LNCAP (cell line): ENCODE measurements around the gene NXPH2.

Experiments
- TF ChIP-seq, protein P1 (sequence below): fragments of 450-650 bp; IDR thresholded peaks from 2 replicates; pipeline ENCODE4 v1.5.1; 2017; ENCODE audit warnings: mild to moderate bottlenecking

NXPH2 gene

DNA sequence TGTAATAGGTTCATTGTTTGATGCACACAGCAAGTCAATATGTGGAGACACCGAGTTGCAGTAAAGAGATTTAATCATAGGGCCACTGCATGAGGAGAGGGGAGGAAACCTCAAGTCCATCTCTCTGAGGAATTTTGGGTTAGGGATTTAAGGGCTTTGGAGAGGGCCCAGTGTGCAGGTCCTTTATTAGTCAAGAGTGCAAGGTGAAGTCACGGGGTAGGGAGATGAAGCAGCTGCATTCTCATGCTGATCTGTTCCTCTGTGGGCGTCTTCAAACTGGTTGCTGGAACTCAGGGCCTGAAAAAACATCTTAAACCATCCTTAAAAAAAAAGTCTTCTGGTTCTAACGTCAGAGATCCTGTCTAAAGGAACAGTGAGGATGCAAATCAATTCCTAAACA, 131.6 kb downstream of the NXPH2 start:
- TF ChIP-seq, protein P1, sequence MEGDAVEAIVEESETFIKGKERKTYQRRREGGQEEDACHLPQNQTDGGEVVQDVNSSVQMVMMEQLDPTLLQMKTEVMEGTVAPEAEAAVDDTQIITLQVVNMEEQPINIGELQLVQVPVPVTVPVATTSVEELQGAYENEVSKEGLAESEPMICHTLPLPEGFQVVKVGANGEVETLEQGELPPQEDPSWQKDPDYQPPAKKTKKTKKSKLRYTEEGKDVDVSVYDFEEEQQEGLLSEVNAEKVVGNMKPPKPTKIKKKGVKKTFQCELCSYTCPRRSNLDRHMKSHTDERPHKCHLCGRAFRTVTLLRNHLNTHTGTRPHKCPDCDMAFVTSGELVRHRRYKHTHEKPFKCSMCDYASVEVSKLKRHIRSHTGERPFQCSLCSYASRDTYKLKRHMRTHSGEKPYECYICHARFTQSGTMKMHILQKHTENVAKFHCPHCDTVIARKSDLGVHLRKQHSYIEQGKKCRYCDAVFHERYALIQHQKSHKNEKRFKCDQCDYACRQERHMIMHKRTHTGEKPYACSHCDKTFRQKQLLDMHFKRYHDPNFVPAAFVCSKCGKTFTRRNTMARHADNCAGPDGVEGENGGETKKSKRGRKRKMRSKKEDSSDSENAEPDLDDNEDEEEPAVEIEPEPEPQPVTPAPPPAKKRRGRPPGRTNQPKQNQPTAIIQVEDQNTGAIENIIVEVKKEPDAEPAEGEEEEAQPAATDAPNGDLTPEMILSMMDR: no peak

DNA sequence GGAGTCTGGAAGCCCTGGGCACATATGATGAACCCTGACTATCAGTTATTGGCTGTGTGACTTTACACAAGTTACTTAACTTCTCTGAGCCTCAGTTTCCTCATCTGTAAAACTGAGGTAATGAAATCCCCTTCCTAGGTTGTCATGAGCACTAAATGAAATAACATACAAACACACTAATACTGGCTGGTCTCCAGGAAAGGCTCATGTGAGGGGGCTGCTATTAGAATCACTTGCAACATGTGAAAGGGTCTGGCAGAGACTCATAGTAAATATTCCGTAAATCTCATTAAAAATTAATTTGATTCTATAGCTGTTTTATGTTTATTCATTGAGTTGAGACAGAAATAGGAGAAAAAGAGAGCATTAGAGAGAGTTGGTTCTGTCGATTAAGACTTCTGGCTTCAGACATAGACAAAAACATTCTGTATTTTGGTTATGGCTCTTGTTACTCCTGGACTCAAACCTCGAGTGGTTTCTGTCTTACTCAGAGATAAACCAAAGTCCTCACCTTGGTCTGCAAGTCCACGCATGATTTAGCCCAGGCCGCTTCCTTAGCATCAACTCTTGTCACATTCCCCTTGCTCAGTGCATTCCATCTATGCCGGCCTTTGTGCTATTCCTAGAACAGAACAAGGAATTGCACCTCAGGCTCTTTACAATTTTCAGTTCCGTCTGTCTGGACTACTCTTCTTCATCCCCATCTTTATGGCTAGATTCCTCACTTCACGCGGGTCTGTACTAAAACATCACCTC, 139.1 kb downstream of the NXPH2 start:
- TF ChIP-seq, protein P1: no peak

DNA sequence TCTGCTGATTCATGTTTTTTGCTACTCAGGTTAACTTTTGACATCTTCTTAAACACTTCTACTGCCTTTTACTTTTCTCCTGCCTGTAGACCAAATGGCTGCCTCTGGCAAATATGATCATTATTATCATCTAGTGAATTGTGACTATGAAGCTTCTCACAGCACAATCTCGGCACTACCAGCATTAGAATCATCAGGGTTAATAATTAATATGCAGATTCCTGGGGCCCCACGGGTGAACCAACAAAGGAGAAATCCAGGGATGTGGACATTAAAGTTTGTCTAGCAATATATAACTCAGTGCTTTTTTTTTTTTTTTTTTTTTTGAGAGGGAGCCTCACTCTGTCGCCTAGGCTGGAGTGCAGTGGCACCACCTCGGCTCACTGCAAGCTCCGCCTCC, 142.5 kb downstream of the NXPH2 start:
- TF ChIP-seq, protein P1: no peak

DNA sequence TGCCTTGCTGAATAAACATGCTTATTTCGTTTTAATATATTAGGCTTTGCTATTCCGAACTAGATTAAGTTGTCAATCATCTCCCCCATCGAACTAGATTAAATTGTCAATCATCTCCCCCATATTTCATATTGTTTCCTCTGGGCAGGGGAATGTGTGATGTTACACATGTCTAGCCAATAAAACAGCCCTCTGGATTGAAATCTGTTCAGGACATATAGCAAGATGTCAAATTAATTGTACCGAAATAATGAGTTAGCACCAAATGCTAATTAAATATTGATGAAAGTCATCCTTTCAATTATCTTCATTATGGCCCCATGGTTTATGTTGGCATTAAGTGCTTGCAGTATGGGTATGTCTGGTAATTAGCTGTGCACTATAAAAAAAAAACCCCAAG, 143.1 kb downstream of the NXPH2 start:
- TF ChIP-seq, protein P1: no peak

DNA sequence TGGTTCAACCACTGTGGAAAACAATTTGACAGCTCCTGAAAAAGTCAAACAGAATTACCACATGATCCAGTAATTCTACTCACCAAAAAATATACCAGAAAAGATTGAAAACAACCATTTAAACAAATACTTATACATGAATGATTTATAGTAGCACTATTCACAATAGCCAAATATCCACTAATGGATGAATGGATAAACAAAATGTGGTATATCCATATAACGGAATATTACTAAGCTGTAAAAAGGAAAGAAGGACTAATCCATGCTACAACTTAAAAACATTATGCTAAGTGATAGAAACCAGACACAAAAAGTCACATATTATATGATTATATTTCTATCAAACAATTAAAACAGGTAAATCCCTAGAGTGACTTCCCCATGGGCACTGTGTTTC, 147.1 kb downstream of the NXPH2 start:
- TF ChIP-seq, protein P1: no peak

DNA sequence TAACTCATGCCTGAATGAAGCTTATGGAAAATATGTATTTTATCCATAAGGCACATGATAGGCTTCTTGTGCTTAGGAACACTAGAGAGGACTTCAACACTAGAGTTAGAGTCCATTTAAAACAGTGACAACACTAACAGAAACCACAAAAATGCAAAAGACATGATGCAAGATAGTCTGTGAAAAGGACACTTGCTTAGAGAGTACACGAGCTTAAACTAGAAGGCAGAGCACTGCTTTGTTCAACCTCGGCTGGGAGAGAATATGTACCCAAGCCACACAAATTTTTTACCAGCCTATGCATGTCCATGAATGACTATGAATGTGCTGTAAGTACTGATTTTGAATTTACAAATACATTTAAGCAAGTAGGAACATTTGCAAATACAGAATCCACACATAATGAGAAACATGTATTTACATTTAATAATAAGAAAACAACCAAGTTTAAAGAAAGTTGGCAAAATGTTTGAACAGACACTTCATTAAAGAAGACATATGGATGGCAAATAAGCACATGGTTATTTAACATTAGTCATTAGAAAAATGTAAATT, 148.0 kb downstream of the NXPH2 start:
- TF ChIP-seq, protein P1: no peak

DNA sequence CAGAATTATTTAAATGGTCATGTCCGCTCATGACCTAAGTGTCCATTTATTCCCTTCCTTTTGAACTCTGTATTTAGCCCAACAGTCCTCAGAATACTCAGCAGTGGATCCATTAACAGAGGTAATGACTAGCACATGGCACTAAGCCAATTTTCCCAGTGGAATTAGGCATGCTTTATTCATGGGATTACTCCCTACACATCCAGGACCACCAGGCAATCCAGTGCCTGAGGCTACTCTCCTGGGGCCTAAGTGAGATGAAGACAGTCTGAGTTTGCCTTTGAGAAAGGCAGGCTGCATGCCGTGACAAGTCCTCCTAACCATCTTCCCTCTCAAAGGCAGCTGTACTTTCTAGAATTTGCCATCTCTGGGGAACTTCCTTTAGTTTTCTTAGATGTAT, 150.0 kb downstream of the NXPH2 start:
- TF ChIP-seq, protein P1: no peak

DNA sequence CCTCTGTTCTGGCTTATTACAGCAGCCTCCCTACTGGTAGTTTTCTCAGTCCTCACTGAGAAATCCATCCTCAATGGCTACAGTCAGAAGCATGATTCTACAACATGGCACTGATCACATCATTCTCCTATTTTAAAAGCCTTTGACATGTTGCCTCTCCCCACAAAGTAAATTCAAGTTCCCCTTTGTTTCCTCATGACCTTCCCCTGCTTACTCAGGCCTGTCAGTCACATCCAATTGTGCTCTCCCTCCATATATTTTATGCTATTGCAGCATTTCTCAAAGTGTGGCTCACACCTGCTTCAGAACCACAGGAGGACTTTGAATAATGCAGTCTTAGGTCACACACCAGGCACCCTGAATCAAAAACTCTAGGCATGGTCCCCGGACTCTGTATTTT, 154.0 kb downstream of the NXPH2 start:
- TF ChIP-seq, protein P1: no peak
